NOMO-1 treated with dmso at 0.1 percent for 144 hours (cell line): Measurements from ENCODE around the gene ITPKC.

Source experiments
- DNase-seq: peaks from one replicate; lab custom pipeline; 2025; ENCODE audit not compliant: unreplicated experiment; lab: John Stamatoyannopoulos, UW

ITPKC gene

GRCh38 chr19:40716482-40717324 lies at the start of gene ITPKC, which contains the start of gene COQ8B:
Gene ITPKC, plus strand, starts transcription at chr19:40717112. Its CDS starts 24 bp downstream, at chr19:40717136.
Gene COQ8B, minus strand, starts transcription at chr19:40716886. Its CDS starts 2,254 bp downstream, at chr19:40714632.
- peak; percentile 85 for DNase-seq

GRCh38 chr19:40667602-40668001 lies 49.3 kb upstream of the ITPKC start:
- no peak for DNase-seq

- DNase-seq, result no peak
These were observed 47.8 kb upstream of the ITPKC start for GRCh38 chr19:40668991-40669614.

- DNase-seq, result no peak
These were observed 45.5 kb upstream of the ITPKC start for GRCh38 chr19:40671404-40671803.

- no peak for DNase-seq
These were observed 44.9 kb upstream of the ITPKC start for GRCh38 chr19:40672038-40672437.

GRCh38 chr19:40672573-40673299 lies 44.2 kb upstream of the ITPKC start:
- no peak for DNase-seq

- no peak for DNase-seq
These were observed 43.5 kb upstream of the ITPKC start for GRCh38 chr19:40673397-40673796.

GRCh38 chr19:40674291-40674690 lies 42.6 kb upstream of the ITPKC start:
- DNase-seq, result no peak

- DNase-seq, result no peak
These were observed 39.8 kb upstream of the ITPKC start for GRCh38 chr19:40677156-40677555.

GRCh38 chr19:40681039-40681438 lies 35.9 kb upstream of the ITPKC start:
- DNase-seq, result no peak

- no peak for DNase-seq
These were observed 34.4 kb upstream of the ITPKC start for GRCh38 chr19:40682431-40682964.

- no peak for DNase-seq
These were observed 33.5 kb upstream of the ITPKC start for GRCh38 chr19:40683437-40683836.

GRCh38 chr19:40684280-40684679 lies 32.6 kb upstream of the ITPKC start:
- no peak for DNase-seq

GRCh38 chr19:40685016-40685526 lies 31.8 kb upstream of the ITPKC start:
- no peak for DNase-seq

GRCh38 chr19:40685563-40685962 lies 31.3 kb upstream of the ITPKC start:
- DNase-seq, result no peak

GRCh38 chr19:40686882-40687524 lies 29.9 kb upstream of the ITPKC start:
- DNase-seq, result no peak

GRCh38 chr19:40687525-40688016 lies 29.3 kb upstream of the ITPKC start:
- DNase-seq, result no peak

- no peak for DNase-seq
These were observed 28.6 kb upstream of the ITPKC start for GRCh38 chr19:40688309-40688708.

- no peak for DNase-seq
These were observed 27.9 kb upstream of the ITPKC start for GRCh38 chr19:40688987-40689338.

GRCh38 chr19:40689339-40690049 lies 27.4 kb upstream of the ITPKC start:
- no peak for DNase-seq
